H1 (cell line): ENCODE data around the gene HMGB3. TPM values are rescaled to one million over a fixed set of nuclear protein-coding genes. Genes with fewer than 3 reads are reported as not detected.

Experiments
- CHD7 ChIP-seq: fragments of 300-600 bp; sonication (generic); IDR thresholded peaks from 2 replicates; pipeline ENCODE4 v1.7.1; 2012; ENCODE audit warnings: low read length, moderate library complexity, mild to moderate bottlenecking, inconsistent platforms; ENCODE audit not compliant: insufficient replicate concordance
- polyA plus RNA-seq, 7 experiments: library from polyadenylated mRNA; depleted of rRNA in 3 of 7; stranded (reverse) in 5 of 7; unstranded in 2 of 7; fragments of >200 nt in 5 of 7; fragments of 200-250 nt in 2 of 7; gene quantifications; 1 replicate in 5 of 7; 2 replicates in 1 of 7; 4 replicates in 1 of 7; pipeline versions ENCODE4 v1.2.1 to v1.2.3, GENCODE V29; 2011 to 2013; ENCODE audit warnings: missing spikeins in 2 of 7, mixed read lengths in 2 of 7
- total RNA-seq: library from RNA; stranded (reverse); fragmentation: NEBNext Ultra II Directional; extraction: Animal tissue kit (Norgen Biotek cat#: 25700); gene quantifications from 2 replicates; pipeline ENCODE4 v1.2.1, GENCODE V29; 2021

HMGB3 gene
- total and polyA plus RNA-seq, 2 of the 8 experiments (the other 6 are each of a cell fraction or from before 2014, with no cell fraction given), result 55.8 to 346 TPM

- TF ChIP-seq CHD7, result no peak
These were observed 16.9 kb upstream of the HMGB3 start (continued) for GRCh38 chrX:150966235-150966634.
